Lung (tissue), 12 donors: ENCODE measurements around the gene SCARB2. TPM values are rescaled to one million over a fixed set of nuclear protein-coding genes. Genes with fewer than 3 reads are reported as not detected.

ENCODE experiments used
- ATAC-seq: fragments of 200-7000 bp; cut with Tn5 transposase; one replicate; pipeline ENCODE4 v1.9.1; 2020; ENCODE audit warnings: moderate number of reproducible peaks; ENCODE audit not compliant: insufficient read depth, low FRiP score
- DNase-seq, 3 donors: peaks; one replicate each; pipeline ENCODE4 v3.0.0-alpha.2; 2013 to 2017
- H3K27ac ChIP-seq, 2 donors: one replicate each; pipeline ENCODE4 v1.5.1; 2013; ENCODE audit warnings: mild to moderate bottlenecking in 2 of 2, moderate library complexity in 2 of 2, control low read depth in 1 of 2, inconsistent platforms in 1 of 2, low read depth in 1 of 2, low read length in 1 of 2
- H3K27me3 ChIP-seq, 3 donors: one replicate each; pipeline ENCODE4 v1.5.1; 2013; ENCODE audit warnings: low read length in 2 of 3; ENCODE audit not compliant: control insufficient read depth in 3 of 3, insufficient read depth in 3 of 3
- H3K36me3 ChIP-seq, 4 donors: one replicate each; pipeline ENCODE4 v1.5.1; 2013; ENCODE audit warnings: low read length in 4 of 4, mild to moderate bottlenecking in 1 of 4, moderate library complexity in 1 of 4; ENCODE audit not compliant: control insufficient read depth in 4 of 4, insufficient read depth in 4 of 4
- H3K4me1 ChIP-seq, 5 donors: one replicate each; pipeline ENCODE4 v1.5.1; 2013; ENCODE audit warnings: low read length in 5 of 5, mild to moderate bottlenecking in 2 of 5, moderate library complexity in 1 of 5; ENCODE audit not compliant: control insufficient read depth in 5 of 5, insufficient read depth in 5 of 5
- H3K4me3 ChIP-seq: one replicate; pipeline ENCODE4 v1.5.1; 2013; ENCODE audit warnings: mild to moderate bottlenecking, control low read depth, moderate library complexity
- H3K9ac ChIP-seq, 2 donors: one replicate each; pipeline ENCODE4 v1.5.1; 2013; ENCODE audit warnings: low read length in 2 of 2, control low read depth in 1 of 2; ENCODE audit not compliant: insufficient read depth in 1 of 2
- H3K9me3 ChIP-seq, 4 donors: one replicate each; pipeline ENCODE4 v1.5.1; 2013; ENCODE audit warnings: low read length in 3 of 4, mild to moderate bottlenecking in 1 of 4, moderate library complexity in 1 of 4; ENCODE audit not compliant: control insufficient read depth in 4 of 4, insufficient read depth in 3 of 4
- CTCF ChIP-seq: IDR thresholded peaks from 2 replicates; pipeline ENCODE4 v1.5.1; 2012; ENCODE audit warnings: mild to moderate bottlenecking; ENCODE audit errors: control extremely low read depth, extremely low read depth
- WGBS, 2 donors: extraction: QIAGEN DNeasy Blood & Tissue Kit; methylation state at CpG; one replicate each; pipeline ENCODE4 v1.1.7; 2013; 5-methylcytosine and 5-hydroxymethylcytosine counted together
- polyA plus RNA-seq, 2 donors: library from polyadenylated mRNA; stranded (reverse); fragments of 200-250 nt; gene quantifications; one replicate each; pipeline ENCODE4 v1.2.1, GENCODE V29; 2013
- total RNA-seq, 2 donors: library from RNA; depleted of rRNA in 1 of 2; stranded (reverse); fragments of >200 nt in 1 of 2; gene quantifications; one replicate each; pipeline ENCODE4 v1.2.1, GENCODE V29; 2014 to 2021
- donor health status: control.
- donor health status: control.
- donor health status: Bipolar disorder and iron deficiency.
- donor health status: healthy.
- donor health status: DM: yes; HTN: yes; CAD: no.

Gene SCARB2
- total and polyA plus RNA-seq, 4 donors = 104 to 360 (median 150) TPM

- peaks cover 22 to 55% (median 33%) of the 10 kb centered on the region in 5 donors for H3K4me1 ChIP-seq
- no peak for DNase-seq
Measured at GRCh38 chr4:76204936-76205335, 8.7 kb downstream of the SCARB2 start.

GRCh38 chr4:76203541-76203940 is 10.1 kb downstream of the SCARB2 start:
- no peak for TF ChIP-seq CTCF
- Histone ChIP-seq H3K9ac (no peak overlapping the region), H3K27me3 (no peaks in the 10 kb centered on the region), H3K4me1 (peaks cover 23 to 58% (median 34%) of the 10 kb centered on the region in 5 donors), H3K36me3 (no peaks in the 10 kb centered on the region), H3K27ac (peak overlapping the region in 1 of 2 donors; percentile 35), H3K9me3 (no peaks in the 10 kb centered on the region), H3K4me3 (no peak overlapping the region)
- 75 to 86% methylated on average over 4 of the region's 4 CpGs for WGBS, 2 donors
- no peak for DNase-seq
- ATAC-seq = no peak

More at GRCh38 chr4:76204936-76205335, 8.7 kb downstream of the SCARB2 start:
- H3K4me3 ChIP-seq = no peak overlapping the region
- no peaks in the 10 kb centered on the region for H3K27me3 ChIP-seq
- no peak for ATAC-seq
- no peak for TF ChIP-seq CTCF
- H3K9ac ChIP-seq = no peak overlapping the region
- H3K36me3 ChIP-seq = no peaks in the 10 kb centered on the region
- WGBS, 2 donors = 98 to 100% methylated on average over 1 of the region's 1 CpG
- no peak overlapping the region for H3K27ac ChIP-seq
- no peaks in the 10 kb centered on the region for H3K9me3 ChIP-seq

- Histone ChIP-seq H3K9me3 (no peaks in the 10 kb centered on the region), H3K4me1 (peaks cover 30 to 57% (median 42%) of the 10 kb centered on the region in 5 donors), H3K9ac (no peak overlapping the region), H3K4me3 (no peak overlapping the region), H3K36me3 (peaks cover 0 to 6% (median 0%) of the 10 kb centered on the region in 4 donors), H3K27me3 (no peaks in the 10 kb centered on the region), H3K27ac (no peak overlapping the region)
- ATAC-seq (no peak), DNase-seq (no peak)
- TF ChIP-seq CTCF = no peak
- 83 to 88% methylated on average over 4 of the region's 4 CpGs for WGBS, 2 donors
Measured at GRCh38 chr4:76201276-76201675, 12.3 kb downstream of the SCARB2 start.

- Histone ChIP-seq H3K9ac (no peak overlapping the region), H3K27ac (peak overlapping the region; percentile 29 to 61), H3K27me3 (no peaks in the 10 kb centered on the region), H3K36me3 (peaks cover 0 to 6% (median 0%) of the 10 kb centered on the region in 4 donors), H3K4me1 (peaks cover 30 to 55% (median 44%) of the 10 kb centered on the region in 5 donors), H3K4me3 (no peak overlapping the region), H3K9me3 (no peaks in the 10 kb centered on the region)
- DNase-seq = no peak
- 73 to 76% methylated on average over 4 of the region's 4 CpGs for WGBS, 2 donors
- TF ChIP-seq CTCF = no peak
- ATAC-seq = peak; percentile 27
Measured at GRCh38 chr4:76200771-76201231, 12.8 kb downstream of the SCARB2 start.
